Lower leg skin (tissue), 3 donors: ENCODE measurements around the gene IMMP2L.

Experiments used
- POLR2A ChIP-seq, 2 donors: fragments of 450-650 bp; IDR thresholded peaks; one replicate each; pipeline ENCODE4 v1.6.1; 2016 to 2017; ENCODE audit warnings: antibody characterized with exemption in 2 of 2, mild to moderate bottlenecking in 1 of 2, moderate library complexity in 1 of 2
- TF ChIP-seq, protein P1 (sequence below), 3 donors: fragments of 450-650 bp; IDR thresholded peaks; one replicate each; pipeline ENCODE4 v1.5.1; 2016; ENCODE audit warnings: antibody characterized with exemption in 3 of 3, mild to moderate bottlenecking in 3 of 3, moderate library complexity in 2 of 3

DNA sequence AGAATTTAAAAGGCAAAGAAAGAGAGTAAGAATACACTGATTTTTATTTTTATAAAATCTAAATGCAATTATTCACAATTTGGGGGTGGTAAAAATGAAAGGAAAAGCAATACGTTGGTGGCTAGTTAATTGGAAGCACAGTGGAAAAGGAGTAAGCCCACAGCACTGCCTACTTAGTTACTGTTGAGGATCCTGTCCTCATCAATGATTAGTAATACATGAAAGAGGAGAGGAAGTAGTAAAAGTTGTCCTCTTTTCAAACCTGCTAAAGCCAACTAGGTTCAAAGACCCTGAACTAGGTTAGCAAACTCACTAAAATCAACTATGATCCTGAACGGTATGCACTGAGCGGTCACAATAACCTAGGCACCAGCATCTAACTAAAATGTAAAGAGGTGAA is 524.1 kb downstream of the IMMP2L start:
- TF ChIP-seq, protein P1, sequence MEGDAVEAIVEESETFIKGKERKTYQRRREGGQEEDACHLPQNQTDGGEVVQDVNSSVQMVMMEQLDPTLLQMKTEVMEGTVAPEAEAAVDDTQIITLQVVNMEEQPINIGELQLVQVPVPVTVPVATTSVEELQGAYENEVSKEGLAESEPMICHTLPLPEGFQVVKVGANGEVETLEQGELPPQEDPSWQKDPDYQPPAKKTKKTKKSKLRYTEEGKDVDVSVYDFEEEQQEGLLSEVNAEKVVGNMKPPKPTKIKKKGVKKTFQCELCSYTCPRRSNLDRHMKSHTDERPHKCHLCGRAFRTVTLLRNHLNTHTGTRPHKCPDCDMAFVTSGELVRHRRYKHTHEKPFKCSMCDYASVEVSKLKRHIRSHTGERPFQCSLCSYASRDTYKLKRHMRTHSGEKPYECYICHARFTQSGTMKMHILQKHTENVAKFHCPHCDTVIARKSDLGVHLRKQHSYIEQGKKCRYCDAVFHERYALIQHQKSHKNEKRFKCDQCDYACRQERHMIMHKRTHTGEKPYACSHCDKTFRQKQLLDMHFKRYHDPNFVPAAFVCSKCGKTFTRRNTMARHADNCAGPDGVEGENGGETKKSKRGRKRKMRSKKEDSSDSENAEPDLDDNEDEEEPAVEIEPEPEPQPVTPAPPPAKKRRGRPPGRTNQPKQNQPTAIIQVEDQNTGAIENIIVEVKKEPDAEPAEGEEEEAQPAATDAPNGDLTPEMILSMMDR (IDR thresholded peaks at IDR 0.05), result no peak
- no peak for TF ChIP-seq POLR2A (IDR thresholded peaks at IDR 0.05)
